Measurements from ENCODE around the gene CACNG3. TPM values are rescaled to one million over a fixed set of nuclear protein-coding genes. Genes with fewer than 3 reads are reported as not detected.

CACNG3 gene
- total and polyA plus RNA-seq, 2 of the 13 experiments (the other 11 are each of a cell fraction or from before 2014, with no cell fraction given), result not detected

DNA sequence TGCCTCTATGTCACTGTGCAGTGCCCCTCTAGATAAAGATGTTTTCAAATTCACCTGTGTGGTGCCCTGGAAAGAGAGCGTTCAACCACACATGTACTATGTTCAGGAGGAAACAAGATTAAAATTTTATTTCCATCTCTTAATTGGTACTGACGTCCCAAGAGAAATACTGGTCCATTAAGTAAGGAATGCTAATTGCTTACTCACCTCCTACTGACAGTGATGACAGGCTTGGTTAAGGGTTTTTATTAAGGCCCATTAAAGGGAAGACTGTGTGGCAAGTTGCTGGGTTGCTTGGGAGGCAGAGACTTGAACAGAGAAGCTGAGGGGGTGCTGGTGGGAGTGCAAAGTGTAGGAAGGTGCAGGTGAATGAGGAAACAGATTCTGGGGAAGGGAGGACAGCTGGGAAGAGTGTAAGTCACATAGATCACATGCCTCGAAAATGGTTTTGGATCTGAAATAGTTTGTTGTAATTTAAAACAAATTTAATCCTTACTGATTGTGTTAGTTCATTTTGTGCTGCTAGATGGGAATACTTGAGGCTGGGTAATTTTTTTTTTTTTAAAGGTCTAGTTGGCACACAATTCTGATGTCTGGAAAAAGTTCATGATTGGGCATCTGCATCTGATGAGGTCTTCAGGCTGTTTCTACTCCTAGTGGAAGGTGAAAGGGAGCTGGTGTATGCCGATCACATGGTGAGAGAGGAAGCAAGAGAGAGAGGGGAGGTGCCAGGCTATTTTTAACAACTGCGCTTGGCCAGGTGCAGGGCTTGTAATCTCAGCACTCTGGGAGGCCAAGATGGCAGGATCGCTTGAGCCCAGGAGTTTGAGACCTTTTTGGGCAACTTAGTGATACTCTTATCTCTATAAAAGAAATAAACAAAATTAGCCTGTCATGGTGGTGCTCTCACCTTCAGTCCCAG is 140.5 kb downstream of the CACNG3 start:
- Histone ChIP-seq H3K4me3 (replicated peaks in 1 of 3; ENCODE audit: insufficient read depth in 1 of 3, low read depth in 2 of 3, low read length in 3 of 3) (no peak overlapping the region), H4K20me1 (ENCODE audit: insufficient read depth, low read length) (no peaks in the 10 kb centered on the region), H3K27ac (ENCODE audit: extremely low read length, insufficient read depth, low read length) (no peak overlapping the region), H3K4me1 (ENCODE audit: insufficient read depth, low read length) (no peaks in the 10 kb centered on the region), H3K9ac (ENCODE audit: insufficient read depth, low read depth, low read length) (no peak overlapping the region), H3K4me2 (ENCODE audit: low read depth, low read length) (no peak overlapping the region), H3K27me3 (ENCODE audit: control insufficient read depth in 1 of 2, insufficient read depth in 2 of 2, low read length in 2 of 2) (no peaks in the 10 kb centered on the region; a peak in 1 of 5 replicates), H3K79me2 (ENCODE audit: insufficient read depth, low read length) (no peaks in the 10 kb centered on the region), H3K9me3 (ENCODE audit: low read length) (no peaks in the 10 kb centered on the region), H3K36me3 (replicated peaks in 1 of 2; ENCODE audit: control insufficient read depth in 1 of 2, insufficient read depth in 2 of 2, low read length in 2 of 2) (no peaks in the 10 kb centered on the region), H2AFZ (ENCODE audit: low read length) (no peak overlapping the region)
- in situ Hi-C loops (cut with HindIII; ENCODE audit: extremely low pct_ligation_motif_present, low pct_unique_long_range_greater_than_20kb) (no loop called here), intact Hi-C loops (cut with micrococcal nuclease; ENCODE audit: unreplicated experiment) (no loop called here)
- TF ChIP-seq ETV5 (CRISPR knock-in tag; IDR thresholded peaks at IDR 0.05; ENCODE audit: borderline replicate concordance), result no peak
- WGBS (ENCODE audit: low lambda C conversion rate), result 25% methylated on average over 6 of the region's 6 CpGs
- no peak for DNase-seq (ENCODE audit: low spot score)
- no TSS peak for BruUV-seq (replicated peaks)
- POLR2A ChIA-PET, result no interaction called here
- no peak for FAIRE-seq
- CTCF ChIA-PET (ENCODE audit: low intra/inter-chr PET ratio, low total read pairs), result no interaction called here
- ATAC-seq, result no peak

DNA sequence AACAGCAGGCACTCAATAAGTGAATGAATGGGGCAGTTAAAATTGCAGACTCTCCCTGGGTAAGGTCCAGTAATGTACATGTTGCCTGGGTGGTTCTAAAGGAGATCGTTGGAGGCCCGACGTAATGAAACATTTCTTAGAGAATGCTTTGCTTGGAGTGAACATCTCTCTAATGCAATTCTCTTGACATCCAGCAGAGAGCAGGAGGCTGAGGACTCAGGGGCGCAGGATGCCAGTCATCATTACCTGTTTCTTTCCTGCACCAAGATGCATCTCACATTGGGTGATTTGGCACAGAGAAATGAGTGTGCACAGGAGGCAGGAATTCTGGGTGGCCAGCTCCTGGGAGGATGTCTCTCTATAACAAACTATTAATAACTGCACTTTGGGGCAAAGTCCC is 152.9 kb downstream of the CACNG3 start:
- Histone ChIP-seq H4K20me1 (ENCODE audit: insufficient read depth, low read length) (no peaks in the 10 kb centered on the region), H3K27me3 (ENCODE audit: control insufficient read depth in 1 of 2, insufficient read depth in 2 of 2, low read length in 2 of 2) (peaks cover 0 to 3% of the 10 kb centered on the region in 2 experiments; a peak in 3 of 5 replicates), H3K4me1 (ENCODE audit: insufficient read depth, low read length) (no peaks in the 10 kb centered on the region), H3K36me3 (replicated peaks in 1 of 2; ENCODE audit: control insufficient read depth in 1 of 2, insufficient read depth in 2 of 2, low read length in 2 of 2) (no peaks in the 10 kb centered on the region), H2AFZ (ENCODE audit: low read length) (no peak overlapping the region), H3K9me3 (ENCODE audit: low read length) (no peaks in the 10 kb centered on the region), H3K4me2 (ENCODE audit: low read depth, low read length) (no peak overlapping the region), H3K4me3 (replicated peaks in 1 of 3; ENCODE audit: insufficient read depth in 1 of 3, low read depth in 2 of 3, low read length in 3 of 3) (no peak overlapping the region), H3K9ac (ENCODE audit: insufficient read depth, low read depth, low read length) (no peak overlapping the region), H3K79me2 (ENCODE audit: insufficient read depth, low read length) (no peaks in the 10 kb centered on the region), H3K27ac (ENCODE audit: extremely low read length, insufficient read depth, low read length) (no peak overlapping the region)
- DNase-seq (ENCODE audit: low spot score) (no peak), ATAC-seq (peak; percentile 70), FAIRE-seq (no peak)
- WGBS (ENCODE audit: low lambda C conversion rate), result 0% methylated on average over 4 of the region's 4 CpGs
- CTCF ChIA-PET (ENCODE audit: low intra/inter-chr PET ratio, low total read pairs), result interaction anchor here (1.1 to 1.7 kb wide), 2 partner anchors 90 to 96 kb away, joined by 3 to 7 read pairs; no protein-coding TSS in a partner anchor
- in situ Hi-C loops (cut with HindIII; ENCODE audit: extremely low pct_ligation_motif_present, low pct_unique_long_range_greater_than_20kb), result no loop called here
- intact Hi-C loops (cut with micrococcal nuclease; ENCODE audit: unreplicated experiment), result loop anchor here (1.0 kb wide), 1 partner anchor 95 kb away; no protein-coding TSS in a partner anchor
- BruUV-seq (replicated peaks), result no TSS peak
- POLR2A ChIA-PET, result no interaction called here
- TF ChIP-seq ARID2 (CRISPR knock-in tag; IDR thresholded peaks at IDR 0.05; ENCODE audit: borderline replicate concordance), result no peak
- no peak for TF ChIP-seq ZNF749 (CRISPR knock-in tag; IDR thresholded peaks at IDR 0.05; ENCODE audit: borderline replicate concordance)
- peak; percentile 16; the same call in 1 of the 2 replicates for TF ChIP-seq SMC3 (IDR thresholded peaks at IDR 0.05; ENCODE audit: low read length)
- TF ChIP-seq CTCF (CRISPR knock-in tag; IDR thresholded peaks at IDR 0.05), result peak; percentile 41

Small RNAs within 50 kb of the gene (small RNA-seq; reads per million reads assigned to genes)
- gene RF00408 (ENCODE audit: insufficient read depth in 2 of 3, insufficient read length in 3 of 3, low read depth in 2 of 3, low replicate concordance in 1 of 3) (0 reads per million in 3 experiments), gene RNU7-24P (ENCODE audit: insufficient read depth in 2 of 3, insufficient read length in 3 of 3, low read depth in 2 of 3, low replicate concordance in 1 of 3) (0 reads per million in 3 experiments)
